K562 (cell line): ENCODE results near the gene MYO1F. TPM values are rescaled to one million over a fixed set of nuclear protein-coding genes. Genes with fewer than 3 reads are reported as not detected.
A peak's percentile ranks its signal among the peaks of the same experiment; 100 is the strongest.

ENCODE experiments used
- ATAC-seq: fragments of 200-7000 bp; cut with Tn5 transposase; 3 replicates; pipeline ENCODE4 v1.9.1; 2020; ENCODE audit warnings: moderate library complexity
- BruUV-seq: library from RNA; stranded (reverse); fragments of 400-500 nt; replicated peaks from 2 replicates; lab custom pipeline; 2021; lab: Mats Ljungman, UMichigan
- CTCF ChIA-PET: fragments of 300-600 bp; formaldehyde crosslinking; extraction: SDS; loops from one replicate; lab custom pipeline; 2021; ENCODE audit warnings: low intra/inter-chr PET ratio; lab: Yijun Ruan, JAX
- POLR2A ChIA-PET: fragments of 300-600, 350-650 bp; sonication (Branson Sonifier 250); formaldehyde crosslinking; extraction: SDS; loops from one replicate; lab custom pipeline; 2021; ENCODE audit warnings: antibody characterized with exemption, inconsistent platforms; lab: Yijun Ruan, JAX
- DNase-seq, 4 experiments: peaks; one replicate each; pipeline versions ENCODE4 v3.0.0 to v3.0.0-alpha.2; 2011 to 2018; ENCODE audit warnings: low spot score in 3 of 4, mixed read lengths in 3 of 4; ENCODE audit errors: extremely low read depth in 1 of 4
- FAIRE-seq: peaks from 2 replicates; lab custom pipeline; 2011; peaks lifted over from hg19 to GRCh38; lab: Jason Lieb, UNC
- H2AFZ ChIP-seq: 2 replicates; pipeline ENCODE4 v1.6.0; 2011; ENCODE audit warnings: low read depth, low read length, control low read depth, inconsistent platforms
- H3K27ac ChIP-seq: fragments of 200-600 bp; 3 replicates; pipeline ENCODE4 v1.8.0; 2011; ENCODE audit warnings: low read depth, mild to moderate bottlenecking, control low read depth, inconsistent platforms, low read length, moderate library complexity, mixed read lengths; ENCODE audit errors: extremely low read depth
- H3K27me3 ChIP-seq, 2 experiments: fragments of 300-600 bp in 1 of 2; 2 replicates in 1 of 2; 3 replicates in 1 of 2; pipeline versions ENCODE4 v1.6.0 to v1.8.0; 2011; ENCODE audit warnings: inconsistent platforms in 2 of 2, low read length in 2 of 2, mild to moderate bottlenecking in 1 of 2, mixed read lengths in 1 of 2, moderate library complexity in 1 of 2; ENCODE audit not compliant: control insufficient read depth in 2 of 2, insufficient read depth in 2 of 2
- H3K36me3 ChIP-seq: fragments of 300-600 bp; 3 replicates; pipeline ENCODE4 v1.8.0; 2011; ENCODE audit warnings: mild to moderate bottlenecking, low read length, inconsistent platforms; ENCODE audit not compliant: control insufficient read depth, insufficient read depth
- H3K4me1 ChIP-seq, 2 experiments: fragments of 200-600 bp in 1 of 2; replicated peaks in 1 of 2; 2 replicates in 1 of 2; 3 replicates in 1 of 2; pipeline versions ENCODE4 v1.5.1 to v1.8.0; 2011; ENCODE audit warnings: inconsistent platforms in 2 of 2, low read length in 2 of 2, mild to moderate bottlenecking in 1 of 2, mixed read lengths in 1 of 2, moderate library complexity in 1 of 2; ENCODE audit not compliant: control insufficient read depth in 2 of 2, insufficient read depth in 2 of 2
- H3K4me2 ChIP-seq: 2 replicates; pipeline ENCODE4 v1.6.1; 2011; ENCODE audit warnings: low read length, control low read depth, inconsistent platforms, mixed read lengths; ENCODE audit not compliant: insufficient read depth
- H3K4me3 ChIP-seq: fragments of 200-600 bp; sonication (generic), shearing (Covaris generic); 2 replicates; pipeline ENCODE4 v1.5.1; 2016; ENCODE audit warnings: control low read depth, inconsistent platforms
- H3K79me2 ChIP-seq: fragments of 200-600 bp; 3 replicates; pipeline ENCODE4 v1.8.0; 2011; ENCODE audit warnings: low read length, inconsistent platforms; ENCODE audit not compliant: control insufficient read depth, insufficient read depth
- H3K9ac ChIP-seq, 2 experiments: 2 replicates each; pipeline versions ENCODE4 v1.6.0 to v1.6.1; 2011; ENCODE audit warnings: low read depth in 2 of 2, low read length in 2 of 2, control low read depth in 1 of 2, inconsistent platforms in 1 of 2, mild to moderate bottlenecking in 1 of 2, mixed read lengths in 1 of 2; ENCODE audit not compliant: insufficient read depth in 1 of 2
- H3K9me1 ChIP-seq: one replicate; pipeline ENCODE4 v1.6.0; 2011; ENCODE audit warnings: inconsistent platforms, mild to moderate bottlenecking, low read length, moderate library complexity; ENCODE audit not compliant: control insufficient read depth, insufficient read depth
- H3K9me3 ChIP-seq: replicated peaks from 2 replicates; pipeline ENCODE4 v1.5.1; 2011; ENCODE audit warnings: low read depth, low read length, inconsistent platforms; ENCODE audit not compliant: control insufficient read depth, insufficient read depth
- H4K20me1 ChIP-seq: replicated peaks from 2 replicates; pipeline ENCODE4 v1.6.1; 2011; ENCODE audit warnings: low read length, inconsistent platforms, mixed read lengths; ENCODE audit not compliant: control insufficient read depth, insufficient read depth
- MAZ ChIP-seq, 2 experiments: fragments of 450-650 bp in 1 of 2; sonication (generic) in 1 of 2; formaldehyde crosslinking; IDR thresholded peaks in 1 of 2; conservative IDR thresholded peaks in 1 of 2; 2 replicates each; pipeline versions ENCODE4 v1.4.0 to v1.5.0; 2020; ENCODE audit warnings: mild to moderate bottlenecking in 1 of 2, missing genetic modification reagents in 1 of 2
- REST ChIP-seq, 2 experiments: fragments of 450-650 bp; formaldehyde crosslinking in 1 of 2; IDR thresholded peaks; 2 replicates each; pipeline versions ENCODE4 v1.4.0 to v1.6.1; 2014 to 2020; ENCODE audit warnings: mild to moderate bottlenecking in 2 of 2, borderline replicate concordance in 1 of 2, low read depth in 1 of 2
- TEAD4 ChIP-seq, 2 experiments: sonication (generic) in 1 of 2; formaldehyde crosslinking in 1 of 2; IDR thresholded peaks; 2 replicates each; pipeline versions ENCODE4 v1.6.1 to v1.8.0; 2012 to 2022; ENCODE audit warnings: borderline replicate concordance in 1 of 2, inconsistent platforms in 1 of 2, low read length in 1 of 2, mild to moderate bottlenecking in 1 of 2, missing genetic modification reagents in 1 of 2
- U2AF2 ChIP-seq: fragments of 200-400 bp; formaldehyde crosslinking; optimal IDR thresholded peaks from 2 replicates; pipeline ENCODE3; 2017; ENCODE audit warnings: low read depth, mild to moderate bottlenecking, low read length
- ZNF165 ChIP-seq: fragments of 250-450 bp; sonication (Bioruptor Pico); IDR thresholded peaks from 2 replicates; pipeline ENCODE4 v1.4.0; 2020; ENCODE audit warnings: borderline replicate concordance
- ZNF79 ChIP-seq: fragments of 250-450 bp; sonication (Bioruptor Pico); IDR thresholded peaks from 2 replicates; pipeline ENCODE4 v1.4.0; 2020; ENCODE audit warnings: low read depth, mild to moderate bottlenecking, moderate library complexity
- WGBS: fragments of 100-300 bp; shearing (Covaris generic); methylation state at CpG from one replicate; pipeline ENCODE4 v1.1.6; 2016; ENCODE audit warnings: low coverage, mixed read lengths; ENCODE audit not compliant: insufficient coverage; ENCODE audit errors: missing lambda C conversion rate; 5-methylcytosine and 5-hydroxymethylcytosine counted together
- in situ Hi-C: fragments of 300-500 bp; cut with MboI; formaldehyde crosslinking; loops from 4 replicates; pipeline ENCODE4 v1.15.0; 2018; ENCODE audit warnings: inconsistent platforms, mixed read lengths
- intact Hi-C: fragments of 100-400 bp; cut with micrococcal nuclease; formaldehyde crosslinking; loops from 2 replicates; pipeline ENCODE4 v1.14.2; 2022
- polyA plus RNA-seq, 8 experiments: library from polyadenylated mRNA; depleted of rRNA in 4 of 8; stranded (reverse) in 5 of 8; unstranded in 3 of 8; fragments of >200 nt; fragmentation: Nextera tagmentation in 2 of 8; fragmentation: Illumina TruSeq in 1 of 8; extraction: Ambion mirVana in 2 of 8; extraction: Trizol in 1 of 8; gene quantifications; 2 replicates each; pipeline versions ENCODE4 v1.2.1 to v1.2.3, GENCODE V29; 2011 to 2014; ENCODE audit warnings: inconsistent platforms in 1 of 8, missing spikeins in 1 of 8
- total RNA-seq, 7 experiments: library from RNA; depleted of rRNA in 6 of 7; stranded (reverse); fragments of >200 nt in 6 of 7; fragmentation: Illumina TruSeq in 2 of 7; extraction: Trizol in 2 of 7; gene quantifications; 2 replicates each; pipeline versions ENCODE4 v1.2.1 to v1.2.3, GENCODE V29; 2011 to 2021; ENCODE audit warnings: low replicate concordance in 1 of 7

The MYO1F gene
- total and polyA plus RNA-seq, 9 of the 15 experiments (the other 6 are each of a cell fraction or from before 2014, with no cell fraction given): 0.78 to 9.4 (median 4.3) TPM

- DNase-seq (peak; percentile 79 to 83 (median 81)), ATAC-seq (peak; percentile 93), FAIRE-seq (peak; percentile 67)
- 13% methylated on average over 33 of the region's 34 CpGs for WGBS
- no TSS peak for BruUV-seq
- Histone ChIP-seq H3K4me1 (peaks cover 0 to 25% of the 10 kb centered on the region in 2 experiments; a peak in 1 of 5 replicates), H2AFZ (no peak overlapping the region), H3K9ac (no peak overlapping the region), H3K79me2 (no peaks in the 10 kb centered on the region), H3K4me3 (no peak overlapping the region), H3K36me3 (no peaks in the 10 kb centered on the region), H3K27ac (no peak overlapping the region), H4K20me1 (peaks cover 8% of the 10 kb centered on the region; the same call in 1 of the 2 replicates), H3K9me1 (no peaks in the 10 kb centered on the region), H3K27me3 (peaks cover 9 to 28% of the 10 kb centered on the region in 2 experiments; a peak in 3 of 5 replicates), H3K4me2 (no peak overlapping the region), H3K9me3 (no peaks in the 10 kb centered on the region)
- ChIA-PET POLR2A (interaction anchor here (1.3 kb wide), 1 partner anchor 73 kb away, joined by 4 read pairs; the partner anchor contains the start of gene ZNF414), CTCF (interaction anchor here (0.8 to 1.6 kb wide), 2 partner anchors 233 to 316 kb away, joined by 6 to 8 read pairs; no protein-coding TSS in a partner anchor)
- in situ Hi-C loops (no loop called here), intact Hi-C loops (no loop called here)
- peak; percentile 66; the same call in 1 of the 2 replicates for TF ChIP-seq REST (IDR thresholded peaks at IDR 0.05; ENCODE audit: borderline replicate concordance)
- no peak for TF ChIP-seq REST (CRISPR knock-in tag; IDR thresholded peaks at IDR 0.05; ENCODE audit: low read depth)
- TF ChIP-seq MAZ (CRISPR knock-in tag; conservative IDR thresholded peaks at IDR 0.05 in 1 of 2, IDR thresholded peaks at IDR 0.05 in 1 of 2): peak in 1 of 2 experiments; percentile 53; a peak in 1 of 4 replicates
- no peak for TF ChIP-seq ZNF79
- no peak for TF ChIP-seq TEAD4 (IDR thresholded peaks at IDR 0.05; ENCODE audit: low read length)
- 0 out of 2 replicates have a peak, but pooled peaks have one; percentile 26 for TF ChIP-seq TEAD4 (CRISPR knock-in tag; IDR thresholded peaks at IDR 0.05; ENCODE audit: borderline replicate concordance)
- TF ChIP-seq ZNF165 (CRISPR knock-in tag): no peak
- TF ChIP-seq U2AF2: no peak
These were observed 8.9 kb upstream of the MYO1F start for GRCh38 chr19:8585894-8586750.
